ENCODE results near the gene MEI1.

The MEI1 gene

DNA sequence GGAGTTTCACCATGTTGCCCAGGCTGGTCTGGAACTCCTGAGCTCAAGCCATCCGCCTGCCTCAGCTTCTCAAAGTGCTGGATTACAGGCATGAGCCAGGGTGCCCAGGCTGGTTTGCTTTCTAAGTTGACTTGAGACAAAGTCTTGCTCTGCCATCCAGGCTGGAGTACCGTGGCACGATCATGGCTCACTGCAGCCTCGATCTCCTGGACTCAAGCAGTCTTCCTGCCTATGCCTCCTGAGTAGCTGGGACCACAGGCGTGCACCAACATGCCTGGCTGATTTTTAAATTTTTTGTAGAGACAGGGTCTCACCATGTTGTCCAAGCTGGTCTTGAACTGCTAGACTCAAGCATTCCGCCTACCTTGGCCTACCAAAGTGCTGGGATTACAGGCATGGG is 41.6 kb upstream of the MEI1 start:
- H3K9me3 ChIP-seq (ENCODE audit: severe bottlenecking) = no peaks in the 10 kb centered on the region
- H3K27ac ChIP-seq (ENCODE audit: poor library complexity, severe bottlenecking) = no peak overlapping the region
- no peaks in the 10 kb centered on the region for H3K27me3 ChIP-seq (ENCODE audit: insufficient read depth, poor library complexity, severe bottlenecking)
- TF ChIP-seq, protein P1, sequence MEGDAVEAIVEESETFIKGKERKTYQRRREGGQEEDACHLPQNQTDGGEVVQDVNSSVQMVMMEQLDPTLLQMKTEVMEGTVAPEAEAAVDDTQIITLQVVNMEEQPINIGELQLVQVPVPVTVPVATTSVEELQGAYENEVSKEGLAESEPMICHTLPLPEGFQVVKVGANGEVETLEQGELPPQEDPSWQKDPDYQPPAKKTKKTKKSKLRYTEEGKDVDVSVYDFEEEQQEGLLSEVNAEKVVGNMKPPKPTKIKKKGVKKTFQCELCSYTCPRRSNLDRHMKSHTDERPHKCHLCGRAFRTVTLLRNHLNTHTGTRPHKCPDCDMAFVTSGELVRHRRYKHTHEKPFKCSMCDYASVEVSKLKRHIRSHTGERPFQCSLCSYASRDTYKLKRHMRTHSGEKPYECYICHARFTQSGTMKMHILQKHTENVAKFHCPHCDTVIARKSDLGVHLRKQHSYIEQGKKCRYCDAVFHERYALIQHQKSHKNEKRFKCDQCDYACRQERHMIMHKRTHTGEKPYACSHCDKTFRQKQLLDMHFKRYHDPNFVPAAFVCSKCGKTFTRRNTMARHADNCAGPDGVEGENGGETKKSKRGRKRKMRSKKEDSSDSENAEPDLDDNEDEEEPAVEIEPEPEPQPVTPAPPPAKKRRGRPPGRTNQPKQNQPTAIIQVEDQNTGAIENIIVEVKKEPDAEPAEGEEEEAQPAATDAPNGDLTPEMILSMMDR (IDR thresholded peaks at IDR 0.05; ENCODE audit: poor library complexity, severe bottlenecking) = no peak
- peaks cover 94% of the 10 kb centered on the region for H3K36me3 ChIP-seq (ENCODE audit: low read depth)
- no peak overlapping the region for H3K4me3 ChIP-seq (ENCODE audit: severe bottlenecking)
- ATAC-seq (ENCODE audit: low read depth) = no peak
- no peak for DNase-seq (ENCODE audit: low spot score)
- H3K4me1 ChIP-seq (ENCODE audit: insufficient read depth, poor library complexity, severe bottlenecking) = no peaks in the 10 kb centered on the region

DNA sequence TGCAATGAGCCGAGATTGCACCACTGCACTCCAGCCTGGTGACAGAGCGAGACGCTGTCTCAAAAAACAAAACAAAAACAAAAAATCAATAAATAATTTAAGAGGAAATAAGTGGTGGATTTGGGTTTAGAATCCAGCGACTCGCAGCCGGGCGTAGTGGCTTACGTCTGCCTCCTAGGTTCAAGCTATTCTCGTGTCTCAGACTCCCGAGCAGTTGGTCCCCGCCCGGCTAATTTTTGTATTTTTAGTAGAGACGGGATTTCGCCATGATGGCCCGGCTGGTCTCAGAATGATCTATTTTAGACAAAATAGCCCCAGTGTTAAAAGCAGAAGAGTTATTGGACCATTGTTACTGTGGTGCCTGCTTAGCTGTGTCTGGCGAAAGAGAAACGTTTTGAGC is 40.4 kb upstream of the MEI1 start:
- Histone ChIP-seq H3K36me3 (ENCODE audit: low read depth) (peaks cover 89% of the 10 kb centered on the region), H3K9me3 (ENCODE audit: severe bottlenecking) (no peaks in the 10 kb centered on the region), H3K27me3 (ENCODE audit: insufficient read depth, poor library complexity, severe bottlenecking) (no peaks in the 10 kb centered on the region), H3K27ac (ENCODE audit: poor library complexity, severe bottlenecking) (no peak overlapping the region), H3K4me1 (ENCODE audit: insufficient read depth, poor library complexity, severe bottlenecking) (no peaks in the 10 kb centered on the region), H3K4me3 (ENCODE audit: severe bottlenecking) (no peak overlapping the region)
- DNase-seq (ENCODE audit: low spot score) = no peak
- ATAC-seq (ENCODE audit: low read depth) = no peak
- TF ChIP-seq, protein P1 (IDR thresholded peaks at IDR 0.05; ENCODE audit: poor library complexity, severe bottlenecking) = no peak

DNA sequence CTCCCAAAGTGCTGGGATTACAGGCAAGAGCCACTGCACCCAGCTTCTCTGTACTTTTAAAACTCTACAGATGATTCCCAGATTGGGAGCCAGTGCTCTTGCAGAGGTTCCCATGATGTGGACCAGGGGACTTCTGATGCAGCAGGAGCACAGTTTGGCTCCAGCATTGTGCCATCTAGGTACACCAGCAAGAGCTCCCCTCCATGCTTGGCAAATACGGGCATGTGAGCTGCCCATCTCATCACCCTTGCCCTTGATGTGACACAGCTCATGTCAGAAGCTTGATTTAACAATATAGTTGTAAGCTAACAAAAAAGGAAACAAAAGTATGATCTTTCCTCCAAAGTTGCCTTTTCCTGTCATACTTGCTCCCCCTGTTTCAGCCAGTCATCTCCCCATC is 39.4 kb upstream of the MEI1 start:
- ATAC-seq (ENCODE audit: low read depth) = no peak
- H3K27me3 ChIP-seq (ENCODE audit: insufficient read depth, poor library complexity, severe bottlenecking) = no peaks in the 10 kb centered on the region
- no peak overlapping the region for H3K4me3 ChIP-seq (ENCODE audit: severe bottlenecking)
- DNase-seq (ENCODE audit: low spot score) = no peak
- no peaks in the 10 kb centered on the region for H3K4me1 ChIP-seq (ENCODE audit: insufficient read depth, poor library complexity, severe bottlenecking)
- peaks cover 84% of the 10 kb centered on the region for H3K36me3 ChIP-seq (ENCODE audit: low read depth)
- TF ChIP-seq, protein P1 (IDR thresholded peaks at IDR 0.05; ENCODE audit: poor library complexity, severe bottlenecking) = no peak
- H3K9me3 ChIP-seq (ENCODE audit: severe bottlenecking) = no peaks in the 10 kb centered on the region
- H3K27ac ChIP-seq (ENCODE audit: poor library complexity, severe bottlenecking) = no peak overlapping the region

DNA sequence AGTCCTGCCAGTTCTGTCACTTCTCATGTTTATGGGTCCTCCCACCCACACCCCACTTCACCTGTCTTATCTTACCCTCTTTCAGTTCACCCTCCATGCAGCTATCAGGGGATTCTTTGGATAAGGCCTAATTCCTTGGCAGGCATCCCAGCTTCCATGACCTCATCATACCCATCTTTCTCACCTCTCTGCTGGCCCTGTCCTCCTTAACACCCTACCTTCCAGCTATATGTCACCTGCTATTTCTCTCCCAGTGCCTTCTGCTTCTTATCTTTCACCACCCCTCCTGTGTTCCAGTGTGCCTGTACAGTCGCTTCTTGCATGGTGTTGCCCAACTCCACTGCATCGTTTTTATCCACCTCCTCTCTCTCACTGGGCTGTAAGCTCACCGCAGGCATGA is 38.9 kb upstream of the MEI1 start:
- H3K36me3 ChIP-seq (ENCODE audit: low read depth) = peaks cover 84% of the 10 kb centered on the region
- H3K27ac ChIP-seq (ENCODE audit: poor library complexity, severe bottlenecking) = no peak overlapping the region
- H3K9me3 ChIP-seq (ENCODE audit: severe bottlenecking) = no peaks in the 10 kb centered on the region
- DNase-seq (ENCODE audit: low spot score) (no peak), ATAC-seq (ENCODE audit: low read depth) (no peak)
- TF ChIP-seq, protein P1 (IDR thresholded peaks at IDR 0.05; ENCODE audit: poor library complexity, severe bottlenecking) = no peak
- no peaks in the 10 kb centered on the region for H3K27me3 ChIP-seq (ENCODE audit: insufficient read depth, poor library complexity, severe bottlenecking)
- H3K4me1 ChIP-seq (ENCODE audit: insufficient read depth, poor library complexity, severe bottlenecking) = no peaks in the 10 kb centered on the region
- H3K4me3 ChIP-seq (ENCODE audit: severe bottlenecking) = no peak overlapping the region

DNA sequence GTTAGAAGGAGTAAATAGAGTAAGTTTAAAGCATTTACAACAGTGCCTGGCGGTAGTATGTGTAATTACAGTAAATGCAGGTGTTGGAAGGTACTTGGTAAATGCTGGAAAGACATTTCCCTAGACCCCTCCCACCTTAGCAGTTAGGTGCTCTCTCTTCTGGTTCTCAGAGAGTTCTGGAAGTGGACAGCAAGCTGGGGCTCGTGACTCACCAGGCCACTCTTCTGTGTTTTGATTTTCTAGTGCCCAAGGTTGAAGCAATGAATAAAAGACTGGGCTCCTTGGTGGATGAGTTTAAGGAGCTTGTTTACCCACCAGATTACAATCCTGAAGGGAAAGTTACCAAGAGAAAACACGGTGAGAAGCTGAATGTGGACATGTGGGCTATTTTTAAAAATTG is 38.2 kb upstream of the MEI1 start:
- H3K4me3 ChIP-seq (ENCODE audit: severe bottlenecking) = no peak overlapping the region

More for the DNA sequence above, 38.2 kb upstream of the MEI1 start:
- Histone ChIP-seq H3K27me3 (ENCODE audit: insufficient read depth, poor library complexity, severe bottlenecking) (no peaks in the 10 kb centered on the region), H3K4me1 (ENCODE audit: insufficient read depth, poor library complexity, severe bottlenecking) (no peaks in the 10 kb centered on the region), H3K27ac (ENCODE audit: poor library complexity, severe bottlenecking) (no peak overlapping the region), H3K9me3 (ENCODE audit: severe bottlenecking) (no peaks in the 10 kb centered on the region), H3K36me3 (ENCODE audit: low read depth) (peaks cover 80% of the 10 kb centered on the region)
- TF ChIP-seq, protein P1 (IDR thresholded peaks at IDR 0.05; ENCODE audit: poor library complexity, severe bottlenecking) = no peak
- no peak for ATAC-seq (ENCODE audit: low read depth)
- no peak for DNase-seq (ENCODE audit: low spot score)

All from RWPE2 (cell line).